ENCODE results near the gene DTYMK. TPM values are rescaled to one million over a fixed set of nuclear protein-coding genes. Genes with fewer than 3 reads are reported as not detected.

Gene DTYMK
- total and polyA plus RNA-seq, 2 of the 8 experiments (the other 6 are each of a cell fraction or from before 2014, with no cell fraction given): 58.3 to 69.9 TPM

- H3K27ac ChIP-seq (ENCODE audit: low read depth, low read length): no peak overlapping the region
- CTCF ChIA-PET (ENCODE audit: partially characterized antibody): interaction anchor here (1.4 to 1.7 kb wide), 2 partner anchors 9 to 12 kb away, joined by 4 to 5 read pairs; no protein-coding TSS in a partner anchor
- TF ChIP-seq SP2 (IDR thresholded peaks at IDR 0.05; ENCODE audit: low read length): no peak
- no peak for TF ChIP-seq E2F6 (IDR thresholded peaks at IDR 0.05)
- TF ChIP-seq KDM5A (IDR thresholded peaks at IDR 0.05; ENCODE audit: low read length): no peak
- TF ChIP-seq POLR2AphosphoS5 (IDR thresholded peaks at IDR 0.05; ENCODE audit: low read depth, low read length): no peak
- no peak for TF ChIP-seq BACH1 (IDR thresholded peaks at IDR 0.05; ENCODE audit: low read length)
- no peak for TF ChIP-seq ATF3 (IDR thresholded peaks at IDR 0.05; ENCODE audit: insufficient read depth, low read depth, low read length)
- no peak for TF ChIP-seq PHF8 (conservative IDR thresholded peaks at IDR 0.05; ENCODE audit: low read depth, low read length)
- no peak for TF ChIP-seq JUND (IDR thresholded peaks at IDR 0.05; ENCODE audit: low read length)
- TF ChIP-seq CHD1 (IDR thresholded peaks at IDR 0.05; ENCODE audit: low read depth, low read length): no peak
- TF ChIP-seq POU5F1 (IDR thresholded peaks at IDR 0.05; ENCODE audit: low read depth, low read length): no peak
- no peak for TF ChIP-seq EZH2 (IDR thresholded peaks at IDR 0.05; ENCODE audit: low read depth, low read length, severe bottlenecking)
- TF ChIP-seq YY1 (IDR thresholded peaks at IDR 0.05; ENCODE audit: low read depth, low read length): no peak
These were observed 56.7 kb downstream of the DTYMK start for GRCh38 chr2:241629762-241630435.

More at GRCh38 chr2:241629762-241630435, 56.7 kb downstream of the DTYMK start:
- H3K27me3 ChIP-seq (replicated peaks in 1 of 4; ENCODE audit: control insufficient read depth in 3 of 4, extremely low read depth in 1 of 4, insufficient read depth in 3 of 4, low read length in 3 of 4): no peaks in the 10 kb centered on the region
- H3K23ac ChIP-seq (ENCODE audit: insufficient read length): no peak overlapping the region
- no peak overlapping the region for H3K18ac ChIP-seq (ENCODE audit: extremely low read depth, low read length)
- no peaks in the 10 kb centered on the region for H3K23me2 ChIP-seq (ENCODE audit: low read depth, low read length)
- no peak overlapping the region for H3K56ac ChIP-seq (replicated peaks; ENCODE audit: insufficient read length, low read depth, low read length)
- no peak overlapping the region for H3K4me3 ChIP-seq (ENCODE audit: extremely low read depth in 1 of 4, insufficient read depth in 2 of 4, low read depth in 3 of 4, low read length in 4 of 4)
- H3K14ac ChIP-seq (ENCODE audit: insufficient read length): no peak overlapping the region
- H4K5ac ChIP-seq (ENCODE audit: insufficient read length, low read depth, low read length): no peak overlapping the region
- no peak for DNase-seq (ENCODE audit: low read depth in 1 of 2, low spot score in 2 of 2)
- no peak overlapping the region for H2BK120ac ChIP-seq (replicated peaks; ENCODE audit: low read depth, low read length)
- H2AFZ ChIP-seq (ENCODE audit: low read length): no peak overlapping the region
- H4K8ac ChIP-seq (ENCODE audit: extremely low read depth, insufficient read depth, low read length): no peak overlapping the region
- no peak for FAIRE-seq
- WGBS, 2 experiments (ENCODE audit: extremely low coverage in 1 of 2, insufficient coverage in 1 of 2, insufficient read length in 1 of 2, insufficient replicate concordance in 2 of 2, low coverage in 1 of 2, low lambda C conversion rate in 2 of 2, missing lambda C conversion rate in 1 of 2): 85% methylated on average over 11 of the region's 11 CpGs; no CpG with 5 or more reads in 1 of the 2 experiments
- no peak overlapping the region for H2BK20ac ChIP-seq (ENCODE audit: low read length)
- H3K4me1 ChIP-seq (replicated peaks in 1 of 4; ENCODE audit: control insufficient read depth in 3 of 4, insufficient read depth in 4 of 4, low read length in 3 of 4): no peaks in the 10 kb centered on the region
- no peak overlapping the region for H2BK15ac ChIP-seq (ENCODE audit: low read length)
- POLR2A ChIA-PET (ENCODE audit: partially characterized antibody): interaction anchor here (2.1 kb wide), 1 partner anchor 12 kb away, joined by 5 read pairs; no protein-coding TSS in a partner anchor
- H3K36me3 ChIP-seq (ENCODE audit: control insufficient read depth in 2 of 4, insufficient read depth in 4 of 4, low read length in 3 of 4): peaks cover 3 to 27% (median 16%) of the 10 kb centered on the region in 4 experiments; a peak in 6 of 8 replicates
- peaks cover 10% of the 10 kb centered on the region for H3K79me1 ChIP-seq (ENCODE audit: low read depth, low read length)
- no peak overlapping the region for H2AK5ac ChIP-seq (ENCODE audit: low read depth, low read length)
- H2BK5ac ChIP-seq (ENCODE audit: low read depth, low read length): no peak overlapping the region
- H3K79me2 ChIP-seq (ENCODE audit: control insufficient read depth in 1 of 2, insufficient read depth in 2 of 2, low read length in 2 of 2): peaks cover 0 to 44% of the 10 kb centered on the region in 2 experiments; a peak in 2 of 4 replicates
- no peak overlapping the region; a peak in 1 of 7 replicates for H3K9ac ChIP-seq (replicated peaks in 1 of 4; ENCODE audit: extremely low read depth in 1 of 4, low read depth in 3 of 4, low read length in 3 of 4)
- no peak overlapping the region for H4K91ac ChIP-seq (replicated peaks; ENCODE audit: insufficient read length, low read length)
- H3K4me2 ChIP-seq (ENCODE audit: insufficient read depth in 1 of 2, low read depth in 2 of 2, low read length in 2 of 2): no peak overlapping the region
- H4K20me1 ChIP-seq (replicated peaks in 1 of 2; ENCODE audit: control insufficient read depth in 1 of 2, insufficient read depth in 2 of 2, low read length in 2 of 2): peaks cover 0 to 13% of the 10 kb centered on the region in 2 experiments
- no peaks in the 10 kb centered on the region for H3K9me3 ChIP-seq (ENCODE audit: insufficient read depth in 2 of 2, low read depth in 1 of 2, low read length in 1 of 2)
- no peak overlapping the region for H3K4ac ChIP-seq (replicated peaks; ENCODE audit: insufficient read length, low read depth, low read length)
- no peak overlapping the region for H2BK12ac ChIP-seq (ENCODE audit: low read depth, low read length)
